ENCODE data around the gene SIK3.
"Not testable (repeated sequence)": the region's sequence is repeated elsewhere in the genome, so short reads cannot be mapped to it uniquely, and the experiment has no call there.

Gene SIK3

DNA sequence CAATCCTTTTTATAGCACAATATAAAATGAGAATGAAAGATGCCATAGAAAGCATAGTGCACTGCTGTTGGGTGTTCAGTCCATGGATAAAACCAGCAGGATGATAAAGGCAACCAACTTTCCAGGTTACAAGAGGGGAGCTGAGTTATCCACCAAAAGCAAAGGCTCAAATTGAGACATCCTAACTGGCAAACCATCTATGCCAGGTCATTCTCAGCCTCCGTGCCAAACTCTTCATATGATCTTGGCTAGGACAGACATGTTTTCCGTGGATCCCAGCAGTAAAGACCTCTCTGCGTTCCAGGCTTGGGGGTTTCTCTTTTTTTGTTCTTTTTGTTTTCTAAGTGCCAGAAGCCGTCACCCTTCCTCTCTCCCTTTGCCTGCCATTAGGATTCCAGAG is 253.5 kb downstream of the SIK3 start:
- DNase-seq (ENCODE audit: low read depth in 2 of 2, low spot score in 1 of 2) = no peak

DNA sequence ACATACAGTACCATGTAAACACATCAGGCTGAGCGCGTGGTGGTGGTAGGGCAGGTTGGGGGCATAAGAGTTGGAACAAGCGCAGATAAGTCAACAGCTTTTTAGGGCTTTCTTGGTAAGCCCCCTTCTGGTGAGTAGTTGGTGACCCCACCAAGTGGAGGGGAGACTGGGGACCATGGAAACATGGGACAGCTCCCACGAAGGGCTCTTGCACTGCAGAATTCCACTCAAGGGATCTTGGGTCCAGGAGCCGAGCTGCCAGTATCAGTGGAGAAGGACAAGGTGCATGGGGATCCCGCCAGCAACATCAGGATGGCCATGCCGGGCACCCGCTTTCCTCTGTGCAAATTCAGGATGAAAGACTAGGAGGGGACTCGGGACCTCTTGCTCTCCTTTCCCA is 254.6 kb downstream of the SIK3 start:
- no peak for DNase-seq (ENCODE audit: low read depth in 2 of 2, low spot score in 1 of 2)

DNA sequence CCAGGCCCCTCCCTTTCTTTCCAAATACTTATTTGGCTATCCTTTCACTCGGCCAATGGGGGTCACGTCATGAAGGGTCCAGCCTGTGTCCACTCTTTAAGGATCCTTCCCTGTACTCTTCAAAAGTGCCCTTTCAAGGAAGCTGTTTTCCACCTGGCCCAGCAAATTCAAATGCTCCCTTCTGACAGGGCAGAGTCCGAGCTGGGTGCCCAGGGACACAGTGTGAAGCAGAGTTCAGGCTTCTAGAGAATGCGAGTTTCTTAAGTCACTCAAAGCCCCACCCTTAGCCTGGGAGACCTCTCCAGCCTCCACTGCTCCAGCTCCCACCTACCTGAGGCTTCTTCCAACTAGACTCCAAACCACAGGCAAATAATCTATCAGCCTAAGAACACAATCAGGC is 255.3 kb downstream of the SIK3 start:
- DNase-seq (ENCODE audit: low read depth in 2 of 2, low spot score in 1 of 2) = no peak

DNA sequence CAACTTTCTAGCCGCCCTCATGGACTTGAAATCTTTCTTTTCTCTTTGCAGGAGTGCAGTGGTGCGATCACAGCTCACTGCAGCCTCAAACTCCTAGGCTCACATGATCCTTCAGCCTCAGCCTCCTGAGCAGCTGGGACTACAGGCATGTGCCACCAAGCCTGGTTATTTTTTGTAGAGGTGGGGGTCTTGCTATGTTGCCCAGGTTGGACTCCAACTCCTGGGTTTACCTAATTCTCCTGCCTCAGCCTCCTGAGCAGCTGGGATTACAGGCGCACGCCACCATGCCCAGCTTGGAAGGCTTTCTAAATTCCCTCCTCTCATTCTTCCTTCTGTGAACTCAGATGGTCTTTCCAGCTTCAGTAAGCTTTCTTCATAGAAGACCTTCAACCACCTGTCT is 256.1 kb downstream of the SIK3 start:
- DNase-seq (ENCODE audit: low read depth in 2 of 2, low spot score in 1 of 2) = no peak

DNA sequence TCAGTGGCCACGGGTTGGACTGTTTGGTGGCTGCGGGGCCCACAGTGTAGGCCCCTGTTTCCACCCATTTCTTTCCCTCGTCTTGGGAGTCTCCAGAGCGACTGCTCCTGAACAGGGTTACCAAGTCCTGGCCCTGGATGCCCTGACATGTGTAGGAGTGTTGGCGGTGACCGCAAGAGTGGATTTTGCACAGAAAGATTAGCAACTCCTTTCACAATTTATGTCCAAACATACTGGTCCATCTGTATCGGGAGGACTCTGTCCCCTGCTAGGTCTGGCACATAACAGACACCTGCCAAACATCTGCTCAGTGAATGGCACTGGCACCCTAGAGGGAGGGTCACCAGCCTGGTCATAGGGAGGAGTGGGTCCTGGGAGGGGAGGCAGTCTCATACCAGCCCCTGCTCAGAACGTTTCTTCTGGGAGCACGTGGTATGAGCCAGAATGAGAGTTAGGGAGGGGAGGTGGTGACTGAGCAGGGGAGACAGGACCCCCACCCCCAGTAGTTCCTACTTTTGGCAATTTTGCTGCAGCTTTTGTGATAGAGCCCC is 257.4 kb downstream of the SIK3 start:
- DNase-seq (ENCODE audit: low read depth in 2 of 2, low spot score in 1 of 2) = no peak

DNA sequence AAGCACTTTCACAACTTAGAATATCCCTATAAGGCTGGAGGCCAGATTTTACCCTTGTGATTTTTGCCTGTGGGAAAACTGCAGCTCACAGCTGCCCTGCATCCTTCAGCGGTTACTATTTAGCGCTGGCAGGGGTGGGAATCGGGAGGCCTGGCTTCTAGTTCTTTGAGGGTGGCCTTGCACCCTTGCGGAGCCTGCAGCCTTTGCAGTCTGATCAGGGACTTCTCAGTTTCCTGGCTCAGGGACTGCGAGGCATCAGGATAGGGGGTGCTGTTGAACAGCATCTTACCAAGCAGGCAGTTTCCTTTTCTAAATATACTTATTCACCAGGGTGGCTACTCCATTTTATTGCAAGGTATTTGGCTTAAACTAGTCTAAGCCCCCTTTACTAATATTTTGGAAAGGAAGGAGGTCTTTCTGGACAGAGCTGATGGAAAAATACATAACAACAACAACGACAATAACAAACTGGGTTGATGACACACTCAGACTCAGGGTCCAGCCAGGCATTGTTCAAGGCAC is 257.9 kb downstream of the SIK3 start:
- DNase-seq (ENCODE audit: low read depth in 2 of 2, low spot score in 1 of 2) = no peak

DNA sequence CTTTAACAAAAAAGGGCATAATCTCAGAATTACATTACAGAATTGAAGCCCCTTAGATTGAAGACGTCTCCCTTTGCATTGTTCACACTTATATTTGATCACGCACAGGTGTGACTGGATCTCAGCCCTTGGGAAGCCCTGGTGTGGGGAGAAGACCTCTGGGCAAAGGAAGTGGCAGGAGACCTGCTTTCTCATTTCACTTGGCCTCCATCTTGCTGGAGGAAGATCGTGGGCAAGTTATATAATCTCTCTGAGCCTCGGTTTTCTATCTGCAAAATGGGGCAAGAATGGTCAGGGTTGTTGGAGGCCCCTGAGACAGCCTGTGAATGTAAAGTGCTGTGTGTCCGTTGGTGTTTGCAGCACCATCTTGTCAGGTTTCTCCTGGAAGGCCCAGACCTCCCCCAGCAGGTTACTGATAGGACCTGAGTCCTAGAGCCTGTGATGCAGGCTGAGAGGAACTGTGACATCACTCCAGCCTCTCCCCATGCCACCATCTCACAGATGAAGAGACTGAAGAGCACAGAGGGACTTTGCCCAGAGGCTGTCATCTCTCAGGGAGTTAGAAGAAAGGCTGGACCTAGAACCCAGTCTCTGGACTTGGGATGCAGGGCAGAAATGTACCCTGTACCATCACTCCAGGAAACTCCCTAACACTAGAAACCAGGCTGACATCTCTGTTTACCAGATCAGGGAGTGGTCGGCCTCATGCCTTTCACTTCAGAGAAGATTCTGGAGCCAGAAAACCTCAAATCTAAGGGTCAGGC is 259.7 kb downstream of the SIK3 start:
- no peak for DNase-seq (ENCODE audit: low read depth in 2 of 2, low spot score in 1 of 2)

DNA sequence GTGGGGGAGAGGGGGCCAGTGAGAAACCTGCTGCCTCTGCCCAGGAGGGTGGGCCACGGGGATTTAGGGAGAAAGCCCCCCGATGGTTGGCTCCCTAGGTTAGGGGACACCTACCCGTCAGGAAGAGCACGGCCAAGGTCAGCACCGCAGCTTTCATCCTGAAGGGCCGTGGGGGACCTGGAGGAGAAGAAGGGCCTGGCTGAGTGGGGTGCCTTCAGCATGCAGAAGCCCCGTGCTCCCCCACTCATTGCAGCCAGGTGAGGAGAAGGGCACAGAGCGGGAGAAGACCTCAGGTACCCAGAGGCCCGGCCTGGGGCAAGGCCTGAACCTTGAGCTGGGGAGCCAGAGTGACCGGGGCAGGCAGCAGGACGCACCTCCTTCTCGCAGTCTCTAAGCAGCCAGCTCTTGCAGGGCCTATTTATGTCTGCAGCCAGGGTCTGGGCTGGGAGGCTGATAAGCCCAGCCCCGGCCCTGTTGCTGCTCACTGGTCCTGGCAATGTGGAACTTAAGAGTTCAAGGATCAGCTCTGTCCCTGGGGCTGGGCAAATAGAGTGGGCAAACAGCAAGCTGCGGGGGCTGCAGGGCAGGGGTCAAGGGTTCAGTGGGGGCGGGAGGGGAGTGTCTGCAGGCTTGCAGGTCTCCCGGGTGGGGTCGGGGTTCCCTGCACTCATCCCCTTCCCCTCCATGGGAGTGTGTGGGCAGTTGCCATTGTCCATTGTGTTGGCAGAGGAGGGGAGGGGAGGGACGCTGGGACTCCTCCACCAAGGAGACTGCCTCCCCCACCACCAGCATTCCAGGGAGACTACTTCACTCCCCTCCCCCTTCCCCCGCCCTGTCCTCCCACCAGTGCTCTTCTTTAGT is 260.8 kb downstream of the SIK3 start, which contains the start of gene APOA1:
APOA1 (minus strand) TSS at position 392 of the 861 bp plus-strand sequence; CDS start at position 157, 235 bp downstream.
- DNase-seq (ENCODE audit: low read depth in 2 of 2, low spot score in 1 of 2) = no peak

DNA sequence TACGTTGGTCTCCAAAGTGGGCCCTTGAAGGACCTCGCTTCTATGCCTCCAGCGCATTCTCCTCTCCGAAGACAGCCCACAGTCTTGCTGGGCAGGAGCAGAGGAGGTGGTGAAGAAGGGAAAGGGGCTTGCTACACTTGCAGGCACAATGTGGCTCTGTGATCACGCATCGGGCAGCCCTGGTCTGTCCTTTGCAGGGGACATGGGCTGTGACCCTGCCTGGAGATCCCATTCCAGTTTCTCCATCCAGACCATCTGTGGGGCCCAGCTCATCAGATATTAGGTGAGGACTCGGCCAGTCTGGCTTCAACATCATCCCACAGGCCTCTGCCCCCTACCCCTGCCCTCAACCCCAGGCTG is 261.6 kb downstream of the SIK3 start:
- no peak for DNase-seq (ENCODE audit: low read depth in 2 of 2, low spot score in 1 of 2)

DNA sequence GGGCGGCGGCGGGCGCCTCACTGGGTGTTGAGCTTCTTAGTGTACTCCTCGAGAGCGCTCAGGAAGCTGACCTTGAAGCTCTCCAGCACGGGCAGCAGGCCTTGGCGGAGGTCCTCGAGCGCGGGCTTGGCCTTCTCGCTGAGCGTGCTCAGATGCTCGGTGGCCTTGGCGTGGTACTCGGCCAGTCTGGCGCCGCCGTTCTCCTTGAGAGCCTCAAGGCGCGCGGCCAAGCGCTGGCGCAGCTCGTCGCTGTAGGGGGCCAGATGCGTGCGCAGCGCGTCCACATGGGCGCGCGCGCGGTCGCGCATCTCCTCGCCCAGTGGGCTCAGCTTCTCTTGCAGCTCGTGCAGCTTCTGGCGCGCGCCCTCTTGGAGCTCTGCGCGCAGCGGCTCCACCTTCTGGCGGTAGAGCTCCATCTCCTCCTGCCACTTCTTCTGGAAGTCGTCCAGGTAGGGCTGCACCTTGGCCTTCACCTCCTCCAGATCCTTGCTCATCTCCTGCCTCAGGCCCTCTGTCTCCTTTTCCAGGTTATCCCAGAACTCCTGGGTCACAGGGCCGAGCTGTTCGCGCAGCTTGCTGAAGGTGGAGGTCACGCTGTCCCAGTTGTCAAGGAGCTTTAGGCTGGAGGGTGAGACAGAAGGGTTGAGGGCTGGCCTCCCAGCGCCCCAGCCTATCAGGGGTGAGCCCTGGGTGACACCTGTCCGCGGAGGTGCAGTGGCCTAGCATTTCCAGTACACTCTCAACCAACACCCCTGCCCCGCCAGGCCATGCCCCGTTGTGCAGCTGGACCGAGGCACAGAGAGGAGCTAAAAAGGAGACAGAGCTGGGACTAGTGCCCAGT is 262.2 kb downstream of the SIK3 start:
- peak; percentile 49 to 59 for DNase-seq (ENCODE audit: low read depth in 2 of 2, low spot score in 1 of 2)

DNA sequence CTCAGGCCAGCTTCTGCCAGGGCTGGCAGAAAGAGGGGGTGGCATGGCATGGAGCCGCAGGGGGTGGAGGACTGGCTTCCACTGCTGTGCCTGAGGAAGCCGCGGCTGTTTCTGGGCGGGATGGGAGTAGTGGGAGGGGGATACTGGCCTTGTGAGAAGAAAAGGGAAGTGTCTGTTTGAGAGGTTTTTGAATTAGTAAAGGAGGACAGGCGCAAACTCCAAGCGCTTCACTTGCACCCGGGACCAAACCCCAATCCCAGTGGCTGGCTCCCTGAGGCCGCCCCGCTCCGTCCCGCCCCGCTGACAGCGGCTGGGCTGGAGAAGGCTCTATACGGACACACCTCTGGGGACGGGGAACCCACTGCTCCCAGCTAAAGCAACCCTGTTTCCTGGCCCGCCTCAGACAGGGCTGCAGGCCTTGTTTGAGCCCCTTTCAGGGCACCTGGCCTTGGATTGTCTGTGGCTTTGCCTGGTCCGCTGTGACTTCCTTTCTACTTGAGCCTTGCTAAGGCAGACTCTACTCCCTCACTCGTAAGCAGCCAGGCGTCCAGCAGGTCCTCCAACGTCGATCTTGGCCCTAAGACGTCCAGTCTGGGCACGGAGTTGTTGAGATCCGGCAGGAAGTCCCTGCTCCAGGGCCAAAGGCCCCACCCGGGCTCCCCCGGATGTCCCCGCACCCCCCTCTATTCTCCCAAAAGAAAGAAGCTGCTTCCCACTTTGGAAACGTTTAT is 263.0 kb downstream of the SIK3 start:
- no peak for DNase-seq (ENCODE audit: low read depth in 2 of 2, low spot score in 1 of 2)

DNA sequence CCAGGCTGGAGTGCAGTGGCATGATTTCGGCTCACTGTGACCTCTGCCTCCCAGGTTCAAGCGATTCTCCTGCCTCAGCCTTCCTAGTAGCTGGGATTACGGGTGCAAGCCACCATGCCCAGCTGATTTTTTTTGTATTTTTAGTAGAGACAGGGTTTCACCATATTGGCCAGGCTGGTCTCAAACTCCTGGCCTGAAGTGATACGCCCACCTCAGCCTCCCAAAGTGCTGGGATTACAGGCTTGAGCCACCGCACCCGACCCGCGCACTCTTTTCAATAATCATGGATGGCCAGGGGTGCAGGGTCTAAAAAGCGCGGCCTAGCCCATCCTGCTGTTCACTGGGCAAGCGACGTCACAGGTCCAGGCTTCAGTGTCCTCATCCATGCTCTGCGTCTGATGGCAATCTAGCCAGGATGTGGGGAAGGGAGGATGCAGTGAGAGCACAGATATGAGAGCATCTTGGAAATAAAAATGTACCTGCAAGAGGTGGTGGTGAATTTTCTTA is 263.6 kb downstream of the SIK3 start:
- not testable (repeated sequence) for DNase-seq (ENCODE audit: low read depth in 2 of 2, low spot score in 1 of 2)

DNA sequence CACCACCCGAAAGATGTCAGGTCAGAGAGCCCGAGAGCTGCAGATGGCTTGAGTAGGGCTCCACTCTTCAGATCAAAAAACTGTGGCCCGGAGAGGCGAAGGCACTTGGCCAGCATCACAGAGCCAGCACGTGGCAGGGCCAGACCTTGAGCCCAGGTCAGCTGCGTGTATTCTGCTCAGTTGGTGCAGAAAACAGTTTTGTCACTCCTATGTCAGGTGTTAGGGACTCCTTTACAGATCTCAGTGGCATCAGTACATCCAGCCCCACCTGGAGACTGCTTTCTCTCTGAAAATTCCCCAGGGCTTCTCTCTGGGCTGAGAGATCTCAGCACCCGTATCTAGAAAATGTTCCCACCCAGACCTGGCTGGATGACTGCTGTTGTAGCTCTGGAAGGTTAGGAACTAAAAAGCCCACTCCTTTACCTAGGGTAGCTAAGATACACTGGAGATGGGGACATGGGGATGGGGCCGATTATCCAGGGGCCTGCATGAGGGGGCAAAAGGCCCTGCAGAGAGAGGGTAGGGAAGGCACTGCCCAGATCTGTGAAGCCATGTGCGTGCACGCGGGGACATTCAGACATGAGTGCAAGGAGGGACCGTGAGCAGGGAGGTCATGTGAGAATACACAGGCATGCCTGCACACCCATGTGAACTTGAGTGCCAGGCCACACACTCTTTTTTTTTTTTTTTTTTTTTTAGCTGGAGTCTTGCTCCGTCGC is 264.3 kb downstream of the SIK3 start:
- DNase-seq (ENCODE audit: low read depth in 2 of 2, low spot score in 1 of 2) = no peak

DNA sequence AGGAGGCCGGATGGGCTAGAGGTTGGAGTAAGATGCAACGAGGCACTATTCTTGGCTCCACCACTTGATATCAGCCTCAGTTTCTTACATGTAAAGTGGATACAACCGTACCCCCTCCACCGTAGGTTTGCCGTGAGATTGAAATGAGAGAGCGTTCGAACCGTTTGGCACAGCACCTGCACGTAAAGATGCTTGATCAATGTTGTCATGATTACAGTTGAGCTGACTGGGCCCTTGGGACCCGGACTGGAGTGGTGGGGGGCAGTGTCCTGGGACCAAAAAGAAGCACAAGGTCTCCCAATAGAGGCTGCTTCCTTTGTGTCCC is 264.8 kb downstream of the SIK3 start:
- no peak for DNase-seq (ENCODE audit: low read depth in 2 of 2, low spot score in 1 of 2)

DNA sequence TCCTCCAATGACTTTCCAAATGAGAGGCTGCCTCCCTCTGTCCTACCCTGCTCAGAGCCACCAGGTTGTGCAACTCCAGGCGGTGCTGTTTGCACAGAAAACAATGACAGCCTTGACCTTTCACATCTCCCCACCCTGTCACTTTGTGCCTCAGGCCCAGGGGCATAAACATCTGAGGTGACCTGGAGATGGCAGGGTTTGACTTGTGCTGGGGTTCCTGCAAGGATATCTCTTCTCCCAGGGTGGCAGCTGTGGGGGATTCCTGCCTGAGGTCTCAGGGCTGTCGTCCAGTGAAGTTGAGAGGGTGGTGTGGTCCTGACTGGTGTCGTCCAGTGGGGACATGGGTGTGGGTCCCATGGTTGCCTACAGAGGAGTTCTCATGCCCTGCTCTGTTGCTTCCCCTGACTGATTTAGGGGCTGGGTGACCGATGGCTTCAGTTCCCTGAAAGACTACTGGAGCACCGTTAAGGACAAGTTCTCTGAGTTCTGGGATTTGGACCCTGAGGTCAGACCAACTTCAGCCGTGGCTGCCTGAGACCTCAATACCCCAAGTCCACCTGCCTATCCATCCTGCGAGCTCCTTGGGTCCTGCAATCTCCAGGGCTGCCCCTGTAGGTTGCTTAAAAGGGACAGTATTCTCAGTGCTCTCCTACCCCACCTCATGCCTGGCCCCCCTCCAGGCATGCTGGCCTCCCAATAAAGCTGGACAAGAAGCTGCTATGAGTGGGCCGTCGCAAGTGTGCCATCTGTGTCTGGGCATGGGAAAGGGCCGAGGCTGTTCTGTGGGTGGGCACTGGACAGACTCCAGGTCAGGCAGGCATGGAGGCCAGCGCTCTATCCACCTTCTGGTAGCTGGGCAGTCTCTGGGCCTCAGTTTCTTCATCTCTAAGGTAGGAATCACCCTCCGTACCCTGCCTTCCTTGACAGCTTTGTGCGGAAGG is 265.6 kb downstream of the SIK3 start:
- no peak for DNase-seq (ENCODE audit: low read depth in 2 of 2, low spot score in 1 of 2)

DNA sequence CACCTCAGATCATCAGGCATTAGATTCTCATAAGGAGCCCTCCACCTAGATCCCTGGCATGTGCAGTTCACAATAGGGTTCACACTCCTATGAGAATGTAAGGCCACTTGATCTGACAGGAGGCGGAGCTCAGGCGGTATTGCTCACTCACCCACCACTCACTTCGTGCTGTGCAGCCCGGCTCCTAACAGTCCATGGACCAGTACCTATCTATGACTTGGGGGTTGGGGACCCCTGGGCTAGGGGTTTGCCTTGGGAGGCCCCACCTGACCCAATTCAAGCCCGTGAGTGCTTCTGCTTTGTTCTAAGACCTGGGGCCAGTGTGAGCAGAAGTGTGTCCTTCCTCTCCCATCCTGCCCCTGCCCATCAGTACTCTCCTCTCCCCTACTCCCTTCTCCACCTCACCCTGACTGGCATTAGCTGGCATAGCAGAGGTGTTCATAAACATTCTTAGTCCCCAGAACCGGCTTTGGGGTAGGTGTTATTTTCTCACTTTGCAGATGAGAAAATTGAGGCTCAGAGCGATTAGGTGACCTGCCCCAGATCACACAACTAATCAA is 266.4 kb downstream of the SIK3 start:
- no peak for DNase-seq (ENCODE audit: low read depth in 2 of 2, low spot score in 1 of 2)

DNA sequence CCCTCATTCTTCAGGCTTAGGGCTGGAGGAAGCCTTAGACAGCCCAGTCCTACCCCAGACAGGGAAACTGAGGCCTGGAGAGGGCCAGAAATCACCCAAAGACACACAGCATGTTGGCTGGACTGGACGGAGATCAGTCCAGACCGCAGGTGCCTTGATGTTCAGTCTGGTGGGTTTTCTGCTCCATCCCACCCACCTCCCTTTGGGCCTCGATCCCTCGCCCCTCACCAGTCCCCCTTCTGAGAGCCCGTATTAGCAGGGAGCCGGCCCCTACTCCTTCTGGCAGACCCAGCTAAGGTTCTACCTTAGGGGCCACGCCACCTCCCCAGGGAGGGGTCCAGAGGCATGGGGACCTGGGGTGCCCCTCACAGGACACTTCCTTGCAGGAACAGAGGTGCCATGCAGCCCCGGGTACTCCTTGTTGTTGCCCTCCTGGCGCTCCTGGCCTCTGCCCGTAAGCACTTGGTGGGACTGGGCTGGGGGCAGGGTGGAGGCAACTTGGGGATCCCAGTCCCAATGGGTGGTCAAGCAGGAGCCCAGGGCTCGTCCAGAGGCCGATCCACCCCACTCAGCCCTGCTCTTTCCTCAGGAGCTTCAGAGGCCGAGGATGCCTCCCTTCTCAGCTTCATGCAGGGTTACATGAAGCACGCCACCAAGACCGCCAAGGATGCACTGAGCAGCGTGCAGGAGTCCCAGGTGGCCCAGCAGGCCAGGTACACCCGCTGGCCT is 267.9 kb downstream of the SIK3 start:
- no peak for DNase-seq (ENCODE audit: low read depth in 2 of 2, low spot score in 1 of 2)
